NT2/D1 (cell line): ENCODE results near the gene MTHFSD.
"Not testable (repeated sequence)": the region's sequence is repeated elsewhere in the genome, so short reads cannot be mapped to it uniquely, and the experiment has no call there.

Experiments used
- DNase-seq: peaks from one replicate; pipeline ENCODE4 v3.0.0-alpha.2; 2011; ENCODE audit warnings: low read depth, low spot score
- H3K27me3 ChIP-seq: 2 replicates; pipeline ENCODE4 v1.6.0; 2011; ENCODE audit warnings: mild to moderate bottlenecking; ENCODE audit not compliant: insufficient read length, insufficient read depth
- H3K36me3 ChIP-seq: 2 replicates; pipeline ENCODE4 v1.6.1; 2011; ENCODE audit warnings: mild to moderate bottlenecking, low read length, mixed read lengths; ENCODE audit not compliant: insufficient read depth, insufficient read length
- H3K4me1 ChIP-seq: 2 replicates; pipeline ENCODE4 v1.5.1; 2011; ENCODE audit not compliant: insufficient read depth, insufficient read length
- H3K4me3 ChIP-seq: 2 replicates; pipeline ENCODE4 v1.5.1; 2011; ENCODE audit warnings: low read depth; ENCODE audit not compliant: insufficient read length
- H3K9ac ChIP-seq: 2 replicates; pipeline ENCODE4 v1.6.0; 2011; ENCODE audit warnings: low read depth; ENCODE audit not compliant: insufficient read length
- H3K9me3 ChIP-seq: 2 replicates; pipeline ENCODE4 v1.5.1; 2011; ENCODE audit warnings: mild to moderate bottlenecking, low read length; ENCODE audit not compliant: insufficient read depth
- SUZ12 ChIP-seq: IDR thresholded peaks from 2 replicates; pipeline ENCODE4 v1.6.1; 2011; ENCODE audit not compliant: insufficient read length, insufficient read depth; ENCODE audit errors: extremely low read depth
- YY1 ChIP-seq: IDR thresholded peaks from 2 replicates; pipeline ENCODE4 v1.6.1; 2011; ENCODE audit not compliant: insufficient read length, insufficient read depth
- ZNF274 ChIP-seq: IDR thresholded peaks from 2 replicates; pipeline ENCODE4 v1.6.1; 2011; ENCODE audit warnings: mild to moderate bottlenecking, low read depth, low read length

The MTHFSD gene

DNA sequence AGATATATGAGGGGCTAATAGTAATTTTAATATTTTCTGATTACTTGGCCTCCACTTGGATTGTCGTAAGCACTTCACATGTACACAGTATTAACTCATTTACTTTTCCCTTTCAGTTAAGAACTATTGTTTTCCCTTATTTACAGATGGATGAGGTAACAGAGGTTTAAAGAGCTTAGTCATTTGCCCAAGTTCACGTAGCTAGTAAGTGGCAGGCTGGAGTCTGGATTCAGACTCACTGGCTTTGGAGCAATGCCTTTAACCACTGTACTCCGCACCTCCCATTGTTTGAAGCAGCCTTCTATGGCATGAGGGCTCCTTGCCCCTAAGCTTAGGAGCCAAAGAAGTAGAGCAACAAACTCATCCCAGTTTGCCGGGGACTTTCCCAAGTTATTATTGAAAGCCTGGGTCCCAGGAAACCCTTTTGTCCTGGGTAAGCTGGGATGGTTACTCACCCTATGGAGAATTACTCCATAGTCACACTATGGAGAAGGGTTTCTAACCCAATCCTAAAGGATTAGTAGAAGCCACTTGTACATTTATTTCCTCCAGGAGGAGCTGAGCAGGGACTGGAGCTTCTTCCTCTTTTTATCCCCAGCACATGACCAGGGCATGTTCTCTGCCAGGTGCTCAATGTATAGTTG is 35.6 kb upstream of the MTHFSD start:
- Histone ChIP-seq H3K36me3 (no peaks in the 10 kb centered on the region), H3K9ac (no peak overlapping the region), H3K4me1 (peaks cover 4% of the 10 kb centered on the region), H3K27me3 (peaks cover 3% of the 10 kb centered on the region), H3K4me3 (no peak overlapping the region), H3K9me3 (no peaks in the 10 kb centered on the region)
- no peak for TF ChIP-seq SUZ12
- TF ChIP-seq YY1: no peak
- TF ChIP-seq ZNF274: no peak
- no peak for DNase-seq

DNA sequence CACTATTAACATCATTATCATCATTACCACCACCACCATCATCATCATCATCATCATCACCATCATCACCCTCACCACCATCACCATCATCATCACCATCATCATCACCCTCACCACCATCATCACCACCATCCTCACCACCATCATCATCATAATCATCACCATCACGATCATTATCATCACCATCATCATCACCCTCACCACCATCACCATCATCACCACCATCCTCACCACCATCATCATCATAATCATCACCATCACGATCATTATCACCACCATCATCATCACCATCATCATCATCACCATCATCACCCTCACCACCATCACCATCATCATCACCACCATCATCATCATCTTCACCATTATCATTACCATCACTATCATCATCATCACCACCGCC is 32.9 kb upstream of the MTHFSD start:
- not testable (repeated sequence) for H3K4me1 ChIP-seq, H3K9ac ChIP-seq, H3K4me3 ChIP-seq, DNase-seq, H3K9me3 ChIP-seq, H3K36me3 ChIP-seq
- H3K27me3 ChIP-seq: peaks cover 18% of the 10 kb centered on the region

DNA sequence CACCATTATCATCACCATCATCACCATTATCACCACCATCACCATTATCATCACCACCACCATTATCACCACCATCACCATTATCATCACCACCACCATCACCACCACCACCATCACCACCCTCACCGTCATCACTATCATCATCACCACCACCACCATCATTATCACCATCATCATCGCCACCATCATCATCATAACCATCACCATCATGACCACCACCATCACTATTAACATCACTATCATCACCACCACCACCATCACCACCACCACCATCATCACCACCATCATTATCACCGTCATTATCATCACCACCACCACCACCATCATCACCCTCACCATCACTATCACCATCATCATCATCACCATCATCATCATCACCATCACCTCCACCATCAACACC is 32.5 kb upstream of the MTHFSD start:
- Histone ChIP-seq H3K4me3 (no peak overlapping the region), H3K36me3 (no peaks in the 10 kb centered on the region), H3K9ac (no peak overlapping the region), H3K27me3 (peaks cover 19% of the 10 kb centered on the region), H3K4me1 (no peaks in the 10 kb centered on the region), H3K9me3 (no peaks in the 10 kb centered on the region)
- no peak for TF ChIP-seq ZNF274
- TF ChIP-seq YY1: no peak
- TF ChIP-seq SUZ12: no peak
- DNase-seq: no peak

DNA sequence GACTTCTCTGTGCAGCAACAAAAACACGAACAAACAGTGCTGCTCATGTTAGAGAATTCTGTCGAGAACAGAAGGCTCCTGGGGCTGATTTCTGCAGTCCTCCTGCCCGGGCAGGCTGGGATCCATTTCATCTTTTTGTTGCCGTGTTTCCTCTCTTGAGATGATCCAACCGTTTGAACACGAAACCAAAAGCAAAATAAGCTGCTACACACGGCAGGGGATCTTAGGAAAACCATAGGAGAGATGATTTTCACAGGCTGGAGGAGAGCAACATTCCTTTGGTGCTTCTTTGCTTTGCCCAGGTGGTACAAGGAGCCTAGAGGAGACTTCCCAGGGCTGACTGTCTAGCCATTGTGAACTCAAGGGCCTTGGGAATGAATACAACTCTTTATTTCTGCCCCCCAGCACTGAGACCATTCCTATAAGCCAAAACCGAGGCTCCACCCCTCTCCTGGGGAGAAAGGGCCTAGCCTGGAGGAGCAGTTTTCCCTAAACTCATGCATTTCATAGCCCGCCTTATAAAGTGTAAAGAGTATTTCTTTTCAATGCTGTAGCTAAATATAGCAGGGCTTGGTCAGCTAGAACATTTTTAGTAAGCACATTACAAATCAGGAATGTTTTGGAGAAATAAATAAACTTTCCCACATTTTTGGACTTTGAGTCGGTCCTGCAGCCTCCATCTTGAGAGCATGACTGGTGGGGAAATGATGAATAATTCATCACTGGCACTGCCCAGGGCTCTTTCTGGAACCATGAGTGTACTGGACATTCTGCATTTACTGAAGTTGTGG is 31.0 kb upstream of the MTHFSD start:
- Histone ChIP-seq H3K36me3 (no peaks in the 10 kb centered on the region), H3K27me3 (peaks cover 34% of the 10 kb centered on the region), H3K9me3 (no peaks in the 10 kb centered on the region), H3K4me3 (no peak overlapping the region), H3K9ac (no peak overlapping the region), H3K4me1 (no peaks in the 10 kb centered on the region)
- TF ChIP-seq YY1 (no peak), ZNF274 (no peak), SUZ12 (no peak)
- DNase-seq: no peak

DNA sequence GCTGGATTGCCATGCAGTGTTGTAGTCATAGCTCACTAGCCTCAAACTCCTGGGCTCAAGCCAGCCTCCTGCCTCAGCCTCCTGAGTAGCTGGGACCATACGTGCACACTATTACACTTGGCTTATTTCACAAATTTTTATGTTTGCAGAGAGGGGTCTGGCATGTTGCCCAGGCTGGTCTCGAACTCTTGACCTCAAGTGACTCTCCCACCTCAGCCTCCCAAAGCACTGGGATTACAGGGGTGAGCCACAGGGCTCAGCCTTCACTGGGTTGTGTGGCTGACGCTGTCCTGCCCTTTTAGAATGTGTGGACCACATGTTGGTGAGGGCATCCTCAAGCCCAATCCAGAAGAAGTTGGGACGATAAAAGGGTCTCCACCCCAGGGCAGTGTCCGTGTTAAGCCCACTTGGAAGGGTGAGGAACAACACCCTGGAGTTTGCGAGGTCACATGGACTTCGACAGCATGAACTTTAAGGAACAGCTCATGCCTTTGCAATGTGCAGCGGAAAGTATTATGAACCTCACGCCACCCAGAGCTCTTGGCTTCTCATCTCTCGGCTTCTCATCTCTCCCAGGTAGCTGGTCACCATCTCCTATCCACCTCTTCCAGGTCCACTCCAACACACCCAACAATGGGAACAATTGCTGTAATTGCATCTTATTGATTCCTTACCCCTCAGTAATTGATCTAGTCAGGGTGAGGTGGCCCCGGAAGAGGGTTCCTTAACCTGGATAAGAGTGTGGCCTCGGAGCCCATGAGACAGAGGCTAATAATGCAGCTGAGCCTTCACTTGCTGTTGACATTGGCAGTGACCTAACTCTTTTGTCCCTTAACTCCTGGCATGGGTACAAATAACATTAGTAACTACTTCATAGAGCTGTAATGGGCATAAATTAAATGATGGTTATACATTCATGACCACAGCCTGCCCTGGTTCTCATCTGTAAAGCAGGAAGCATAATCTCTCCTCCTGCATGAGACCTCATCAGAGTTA is 30.0 kb upstream of the MTHFSD start:
- no peak for DNase-seq
- Histone ChIP-seq H3K4me3 (no peak overlapping the region), H3K36me3 (no peaks in the 10 kb centered on the region), H3K4me1 (no peaks in the 10 kb centered on the region), H3K9ac (no peak overlapping the region), H3K9me3 (no peaks in the 10 kb centered on the region), H3K27me3 (peaks cover 44% of the 10 kb centered on the region)
- TF ChIP-seq ZNF274 (no peak), YY1 (no peak), SUZ12 (no peak)

DNA sequence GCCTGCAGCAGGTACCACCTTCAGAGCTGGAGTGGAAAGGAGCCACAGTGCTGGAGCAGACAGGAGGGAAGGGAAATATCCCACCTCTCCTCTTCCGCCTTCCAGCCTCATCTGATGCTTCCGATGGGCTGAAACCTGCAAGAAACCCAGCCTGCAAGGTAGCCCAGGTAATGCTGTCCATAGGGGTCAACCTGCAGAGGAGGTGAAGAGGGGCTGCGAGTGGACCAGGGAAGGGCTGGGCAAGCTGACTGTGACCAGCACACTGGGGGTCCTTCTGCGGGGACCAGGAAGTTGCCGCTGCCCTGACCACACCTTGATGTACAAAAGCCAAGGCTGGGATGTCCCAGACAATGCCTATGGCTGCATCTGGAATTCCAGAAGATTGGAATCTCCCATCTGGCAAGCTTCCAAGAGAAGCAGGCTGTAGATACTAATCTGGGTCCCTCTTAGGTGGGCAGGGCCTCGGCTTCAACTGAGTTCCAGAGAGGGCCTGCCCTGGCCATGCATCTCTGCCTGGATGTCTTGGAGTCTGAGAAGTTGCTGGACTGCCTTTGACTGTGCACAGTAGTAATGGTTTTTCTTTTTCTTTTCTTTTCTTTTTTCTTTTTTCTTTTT is 29.1 kb upstream of the MTHFSD start:
- Histone ChIP-seq H3K9me3 (no peaks in the 10 kb centered on the region), H3K4me1 (peaks cover 3% of the 10 kb centered on the region), H3K4me3 (no peak overlapping the region), H3K36me3 (no peaks in the 10 kb centered on the region), H3K27me3 (peaks cover 49% of the 10 kb centered on the region), H3K9ac (no peak overlapping the region)
- TF ChIP-seq SUZ12 (no peak), YY1 (no peak), ZNF274 (no peak)
- no peak for DNase-seq

DNA sequence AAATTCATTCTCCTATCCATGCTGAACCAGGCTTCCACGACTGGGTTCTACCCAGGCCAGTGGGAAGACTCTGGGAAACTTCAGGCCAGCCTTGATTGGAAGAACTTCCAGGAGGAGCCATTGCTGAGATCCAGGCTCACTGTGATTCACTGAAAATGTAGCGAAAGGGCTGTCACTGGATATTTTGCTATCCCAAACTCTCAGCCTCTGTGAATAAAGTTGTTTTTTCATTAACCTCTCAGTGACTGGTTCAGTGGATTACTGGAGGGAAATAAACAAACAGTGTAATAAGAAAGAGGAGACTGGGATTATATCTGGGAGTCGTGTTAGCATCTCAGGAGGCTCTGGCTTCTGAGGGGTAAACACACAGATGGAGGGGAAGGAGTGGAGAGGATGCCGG is 26.4 kb upstream of the MTHFSD start:
- TF ChIP-seq ZNF274 (no peak), SUZ12 (no peak), YY1 (no peak)
- Histone ChIP-seq H3K4me3 (no peak overlapping the region), H3K36me3 (no peaks in the 10 kb centered on the region), H3K27me3 (peaks cover 76% of the 10 kb centered on the region), H3K4me1 (peaks cover 9% of the 10 kb centered on the region), H3K9me3 (no peaks in the 10 kb centered on the region), H3K9ac (no peak overlapping the region)
- no peak for DNase-seq
